ENCODE data around the gene ERVFRD-1. TPM values are rescaled to one million over a fixed set of nuclear protein-coding genes. Genes with fewer than 3 reads are reported as not detected.

The ERVFRD-1 gene
- total RNA-seq, 4 donors from 2014 or later = not detected

GRCh38 chr6:11065436-11066202, 45.9 kb downstream of the ERVFRD-1 start:
- no peaks in the 10 kb centered on the region for H3K4me1 ChIP-seq
- intact Hi-C loops (cut with DNase I; ENCODE audit: low total_unique reads) = loop anchor here (5.0 kb wide), 1 partner anchor 113 kb away; no protein-coding TSS in a partner anchor
- ATAC-seq = no peak
- H3K36me3 ChIP-seq = no peaks in the 10 kb centered on the region
- in situ Hi-C loops (cut with MboI; ENCODE audit: low sequenced_read_pairs in 4 of 4) = loop anchor here in 1 of 4 donors (25.0 kb wide), 1 partner anchor 578 kb away; no protein-coding TSS in a partner anchor
- no peak overlapping the region for H3K4me3 ChIP-seq
- H3K27ac ChIP-seq = no peak overlapping the region
- no peaks in the 10 kb centered on the region for H3K9me3 ChIP-seq
- TF ChIP-seq CTCF (IDR thresholded peaks at IDR 0.05 in 4 of 5, conservative IDR thresholded peaks at IDR 0.05 in 1 of 5) (no peak), POLR2A (IDR thresholded peaks at IDR 0.05) (no peak)
- no peaks in the 10 kb centered on the region for H3K27me3 ChIP-seq
- no peak for DNase-seq

- Histone ChIP-seq H3K36me3 (no peaks in the 10 kb centered on the region), H3K27me3 (no peaks in the 10 kb centered on the region), H3K27ac (no peak overlapping the region), H3K4me3 (no peak overlapping the region), H3K4me1 (no peaks in the 10 kb centered on the region), H3K9me3 (no peaks in the 10 kb centered on the region)
- in situ Hi-C loops (cut with MboI; ENCODE audit: low sequenced_read_pairs in 4 of 4) (loop anchor here in 1 of 4 donors (25.0 kb wide), 1 partner anchor 578 kb away; no protein-coding TSS in a partner anchor), intact Hi-C loops (cut with DNase I; ENCODE audit: low total_unique reads) (loop anchor here (5.0 kb wide), 1 partner anchor 113 kb away; no protein-coding TSS in a partner anchor)
- TF ChIP-seq CTCF (IDR thresholded peaks at IDR 0.05 in 4 of 5, conservative IDR thresholded peaks at IDR 0.05 in 1 of 5) (no peak), POLR2A (IDR thresholded peaks at IDR 0.05) (no peak)
- DNase-seq (no peak), ATAC-seq (no peak)
These were observed 46.7 kb downstream of the ERVFRD-1 start for GRCh38 chr6:11064836-11065235.

GRCh38 chr6:11062715-11063114, 48.8 kb downstream of the ERVFRD-1 start:
- Histone ChIP-seq H3K36me3 (no peaks in the 10 kb centered on the region), H3K4me3 (no peak overlapping the region), H3K4me1 (no peaks in the 10 kb centered on the region), H3K9me3 (no peaks in the 10 kb centered on the region), H3K27me3 (no peaks in the 10 kb centered on the region), H3K27ac (no peak overlapping the region)
- in situ Hi-C loops (cut with MboI; ENCODE audit: low sequenced_read_pairs in 4 of 4) = loop anchor here in 1 of 4 donors (25.0 kb wide), 1 partner anchor 575 kb away; no protein-coding TSS in a partner anchor
- ATAC-seq = no peak
- TF ChIP-seq POLR2A (IDR thresholded peaks at IDR 0.05) (no peak), CTCF (IDR thresholded peaks at IDR 0.05 in 4 of 5, conservative IDR thresholded peaks at IDR 0.05 in 1 of 5) (no peak)
- intact Hi-C loops (cut with DNase I; ENCODE audit: low total_unique reads) = no loop called here
- DNase-seq = no peak

- in situ Hi-C loops (cut with MboI; ENCODE audit: low sequenced_read_pairs in 4 of 4) = loop anchor here in 1 of 4 donors (25.0 kb wide), 1 partner anchor 575 kb away; no protein-coding TSS in a partner anchor
- ATAC-seq = no peak
These were observed 49.4 kb downstream of the ERVFRD-1 start for GRCh38 chr6:11062083-11062482.

More at GRCh38 chr6:11062083-11062482, 49.4 kb downstream of the ERVFRD-1 start:
- intact Hi-C loops (cut with DNase I; ENCODE audit: low total_unique reads) = no loop called here
- Histone ChIP-seq H3K4me1 (no peaks in the 10 kb centered on the region), H3K27me3 (no peaks in the 10 kb centered on the region), H3K4me3 (no peak overlapping the region), H3K27ac (no peak overlapping the region), H3K36me3 (no peaks in the 10 kb centered on the region), H3K9me3 (no peaks in the 10 kb centered on the region)
- DNase-seq = no peak
- TF ChIP-seq CTCF (IDR thresholded peaks at IDR 0.05 in 4 of 5, conservative IDR thresholded peaks at IDR 0.05 in 1 of 5) (no peak), POLR2A (IDR thresholded peaks at IDR 0.05) (no peak)

Data from gastrocnemius medialis (tissue), 4 donors.